Stimulated activated CD4-positive, alpha-beta T cell treated with anti-CD3 and anti-CD28 coated beads, Interleukin-12 subunit alpha, Interleukin-12 subunit beta, amount 100 ng/mL, for 24 hours (primary cell): Measurements from ENCODE around the gene GRIK4.
"Not testable (repeated sequence)": the region's sequence is repeated elsewhere in the genome, so short reads cannot be mapped to it uniquely, and the experiment has no call there.

Experiments
- DNase-seq, 2 experiments: peaks; one replicate each; pipeline ENCODE4 v3.0.0-alpha.2; 2020; ENCODE audit warnings: low read depth in 2 of 2

Gene GRIK4

GRCh38 chr11:120608760-120609211 is 97.2 kb downstream of the GRIK4 start:
- DNase-seq = no peak

- DNase-seq = no peak
Observed at GRCh38 chr11:120610111-120610510, 98.6 kb downstream of the GRIK4 start.

- DNase-seq = no peak
Observed at GRCh38 chr11:120611581-120611980, 100.0 kb downstream of the GRIK4 start.

DNA sequence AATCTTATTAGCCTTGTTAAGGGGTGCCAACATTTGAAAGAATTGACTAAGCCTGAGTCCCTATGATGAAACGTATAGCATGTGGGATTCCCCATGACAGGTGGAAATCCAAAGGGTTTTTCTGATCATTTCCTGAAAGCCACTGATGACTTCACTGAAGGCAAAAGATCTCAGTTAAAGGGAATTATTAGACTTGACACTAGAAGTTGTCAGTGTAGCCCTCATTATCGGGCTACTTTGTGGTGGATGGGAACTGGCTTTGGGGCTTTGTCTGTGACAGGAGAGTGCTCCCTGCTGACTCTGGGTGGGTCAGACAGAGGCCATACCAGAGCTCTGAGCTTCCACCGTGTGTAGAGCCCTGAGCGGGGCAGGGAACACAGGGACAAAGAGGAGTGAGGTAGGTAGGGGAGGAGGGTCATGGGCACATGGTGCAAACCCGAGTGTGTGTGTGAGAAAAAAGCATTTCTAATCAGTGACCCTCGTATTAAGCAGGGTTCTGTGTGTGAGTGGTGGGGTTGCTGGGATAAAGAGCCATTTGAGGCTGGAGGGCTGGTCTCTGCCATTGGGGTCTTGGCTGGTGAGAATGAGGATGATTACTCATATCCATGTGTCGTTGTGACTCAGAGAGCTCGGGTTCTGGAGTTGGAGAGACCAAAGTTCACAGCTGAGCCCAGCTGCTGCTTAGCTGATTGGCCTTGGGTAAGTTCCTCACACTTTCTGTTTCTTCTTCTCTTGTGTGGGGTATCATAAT is 101.1 kb downstream of the GRIK4 start:
- DNase-seq = no peak

GRCh38 chr11:120613264-120614226 is 102.0 kb downstream of the GRIK4 start:
- DNase-seq = no peak

DNA sequence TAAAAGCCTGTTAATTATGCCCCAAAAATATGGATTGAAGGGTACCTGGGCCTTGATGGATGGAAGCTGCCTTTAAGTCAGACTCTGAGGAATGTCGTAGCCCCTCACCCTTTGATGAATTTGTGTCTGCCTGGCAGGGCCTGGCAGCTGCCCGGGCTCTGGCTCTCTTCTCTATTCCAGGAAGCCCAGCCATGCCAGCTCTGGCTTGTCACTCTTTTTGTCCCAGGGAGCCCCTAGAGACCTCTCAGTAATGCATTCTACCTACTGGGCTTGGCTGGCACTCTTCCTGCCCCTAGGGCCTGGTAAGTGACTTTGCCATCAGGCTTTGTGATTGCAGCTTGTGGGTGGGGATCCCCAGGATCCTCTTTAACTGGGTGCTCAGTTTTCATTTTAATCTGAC is 103.8 kb downstream of the GRIK4 start:
- DNase-seq = no peak

GRCh38 chr11:120618399-120618798 is 106.9 kb downstream of the GRIK4 start:
- DNase-seq = no peak

DNA sequence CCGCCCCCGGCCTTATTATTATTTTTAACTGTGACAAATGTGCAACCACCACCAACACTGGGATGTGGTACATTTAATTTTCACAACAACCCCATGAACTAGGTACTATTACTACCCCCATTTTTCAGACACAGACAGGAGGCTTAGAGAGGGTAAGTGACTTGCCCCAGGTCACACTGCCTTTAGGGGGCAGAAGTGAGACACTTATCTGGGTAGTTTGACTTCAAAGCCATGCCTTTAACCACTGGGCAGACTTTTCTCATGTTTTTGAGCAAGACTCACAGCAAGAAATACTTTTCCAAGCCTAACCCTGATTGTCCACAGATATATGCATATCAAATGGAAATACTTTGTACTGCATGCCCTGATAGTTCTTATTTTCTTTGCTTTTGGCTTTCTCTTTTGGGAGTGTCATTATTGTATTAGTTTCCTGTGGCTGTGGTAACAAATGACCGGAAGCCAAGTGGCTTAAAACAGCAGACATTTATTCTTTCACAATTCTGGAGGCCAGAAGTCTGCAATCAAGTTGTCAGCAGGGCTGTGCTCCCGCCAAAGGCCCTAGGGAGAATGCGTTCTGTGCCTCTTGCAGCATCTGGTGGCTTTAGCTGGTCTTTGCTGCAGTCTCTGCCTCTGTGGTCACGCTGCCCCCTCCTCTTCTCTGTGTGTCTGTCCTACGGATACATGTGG is 110.8 kb downstream of the GRIK4 start:
- DNase-seq = no peak

GRCh38 chr11:120624992-120625391 is 113.4 kb downstream of the GRIK4 start:
- not testable (repeated sequence) for DNase-seq

- DNase-seq = no peak
Observed at GRCh38 chr11:120625565-120625964, 114.0 kb downstream of the GRIK4 start.

DNA sequence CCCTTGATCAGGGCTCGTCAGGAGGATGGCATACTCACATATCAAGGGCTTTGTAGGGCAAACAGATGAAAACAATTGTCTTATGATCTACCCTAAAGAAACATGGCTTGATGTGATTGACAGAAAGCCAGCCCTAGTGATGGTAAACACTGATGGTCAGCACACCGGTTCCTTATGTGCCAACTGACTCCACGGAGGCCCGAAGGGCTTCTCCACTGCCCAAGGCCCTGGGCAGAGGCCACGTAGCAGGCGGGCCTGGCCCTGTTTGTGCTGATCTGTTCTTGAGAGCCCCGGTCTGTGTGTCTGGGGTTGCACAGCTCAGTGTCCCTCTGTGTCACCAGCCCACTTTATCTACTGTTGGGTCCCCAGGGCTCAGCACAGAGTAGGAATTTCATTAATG is 115.2 kb downstream of the GRIK4 start:
- DNase-seq = no peak

- DNase-seq = no peak
Observed at GRCh38 chr11:120627327-120628163, 116.0 kb downstream of the GRIK4 start.

DNA sequence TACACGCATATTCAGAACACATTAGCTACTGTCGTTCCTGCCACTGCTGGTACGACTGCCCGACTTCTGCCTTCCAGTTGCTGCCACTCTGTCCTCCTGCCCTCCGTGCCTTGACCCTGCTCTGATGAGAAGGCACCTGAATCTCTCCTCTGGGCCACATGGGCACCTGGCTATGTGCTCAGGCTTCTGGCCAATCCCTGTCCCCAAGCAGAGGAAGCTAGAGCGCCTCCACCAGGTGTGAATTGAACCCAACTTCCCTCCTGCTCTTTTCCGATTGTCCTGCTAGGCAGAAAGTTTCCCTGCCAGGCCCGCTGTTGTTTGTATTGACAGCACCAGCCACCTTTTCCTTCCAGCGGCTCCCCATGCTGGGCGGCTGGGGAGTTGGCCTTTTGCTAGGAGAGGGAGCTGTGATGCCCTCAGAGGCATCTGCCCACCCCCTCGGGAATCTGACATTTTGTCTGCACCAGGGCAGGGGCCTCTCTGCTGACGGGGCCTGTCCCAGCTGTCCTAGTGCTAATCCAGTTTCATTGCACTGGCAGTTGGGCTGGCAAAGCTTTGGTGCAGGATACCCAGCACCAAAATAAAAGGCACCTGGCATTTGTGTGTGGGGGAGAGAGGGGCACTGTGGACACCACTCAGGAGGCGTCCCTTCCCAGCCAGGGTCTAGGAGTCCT is 118.0 kb downstream of the GRIK4 start:
- no peak for DNase-seq

DNA sequence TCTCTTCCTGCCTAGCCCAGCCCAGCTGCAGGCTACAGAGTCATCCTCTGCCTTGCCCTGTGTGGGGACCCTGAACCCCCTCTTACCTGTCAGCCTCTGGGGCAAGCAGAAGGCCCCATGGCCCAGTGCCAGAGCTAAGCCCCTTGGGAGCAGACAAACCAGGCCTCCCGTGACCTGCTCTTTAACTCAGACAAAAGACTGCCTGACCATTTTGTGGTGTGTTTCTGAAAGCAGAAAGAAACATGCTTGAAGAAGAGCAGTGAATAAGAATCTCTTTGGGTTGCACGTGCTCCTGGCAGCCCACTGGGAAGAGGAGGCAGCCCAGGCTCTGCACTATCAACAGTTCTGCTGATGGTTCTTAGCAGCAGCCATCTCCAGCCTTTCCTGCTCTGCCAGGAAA is 118.6 kb downstream of the GRIK4 start:
- no peak for DNase-seq

DNA sequence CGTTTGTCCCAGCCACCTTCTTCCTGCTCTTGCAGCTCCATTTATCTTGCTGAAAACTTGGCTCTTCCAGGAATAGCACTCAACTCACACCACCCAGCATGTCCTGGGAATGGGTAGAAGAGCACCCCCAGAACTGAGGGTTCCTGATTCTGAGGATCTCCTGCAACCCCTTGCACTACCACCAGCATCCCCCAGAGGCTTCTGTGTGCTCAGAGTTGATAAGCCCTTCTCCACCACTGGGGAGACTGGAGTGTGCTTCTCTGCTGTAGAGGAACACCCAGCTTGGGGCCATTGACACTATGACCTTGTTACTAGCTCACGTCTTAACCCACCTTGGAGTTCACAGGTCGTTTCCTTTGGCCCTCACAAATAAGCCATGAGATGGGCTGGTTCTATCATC is 121.0 kb downstream of the GRIK4 start:
- no peak for DNase-seq

DNA sequence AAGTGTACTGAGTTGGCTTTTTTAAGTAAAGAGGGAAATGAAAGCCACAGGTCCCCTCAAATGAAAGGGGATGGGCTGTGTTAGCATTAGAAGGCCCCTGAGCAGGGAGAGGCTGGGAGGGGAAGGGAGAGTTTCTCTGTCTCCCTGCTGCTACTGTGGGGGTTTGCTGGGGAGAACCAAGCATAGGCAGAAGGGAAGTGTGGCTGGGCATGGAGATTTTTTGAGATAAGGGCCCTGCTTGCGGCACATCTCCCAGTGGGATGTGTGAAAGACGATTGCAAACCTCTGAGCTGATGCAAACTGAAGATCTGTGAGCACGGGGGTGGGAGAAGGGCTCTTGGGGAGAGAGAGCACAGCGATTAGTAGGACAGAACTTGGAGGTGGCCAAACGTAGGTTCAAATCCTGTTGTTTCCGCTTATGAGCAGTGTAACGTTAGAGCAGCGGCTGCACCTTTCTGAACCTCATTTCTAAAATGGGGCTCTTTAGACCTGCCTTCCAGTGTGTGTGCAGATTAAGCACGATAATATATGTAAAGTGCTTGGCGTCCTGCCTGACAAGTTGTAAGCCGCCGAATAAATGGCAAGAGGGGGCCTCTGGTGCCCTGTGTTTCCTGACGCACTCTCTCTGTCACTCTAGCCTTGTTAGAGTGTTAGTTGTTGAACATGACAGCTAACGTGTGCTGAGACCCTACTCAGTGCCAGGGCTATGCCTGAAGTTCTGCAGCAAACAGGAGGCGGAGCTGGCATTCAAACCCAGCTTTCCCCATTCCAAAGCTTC is 122.3 kb downstream of the GRIK4 start:
- no peak for DNase-seq

DNA sequence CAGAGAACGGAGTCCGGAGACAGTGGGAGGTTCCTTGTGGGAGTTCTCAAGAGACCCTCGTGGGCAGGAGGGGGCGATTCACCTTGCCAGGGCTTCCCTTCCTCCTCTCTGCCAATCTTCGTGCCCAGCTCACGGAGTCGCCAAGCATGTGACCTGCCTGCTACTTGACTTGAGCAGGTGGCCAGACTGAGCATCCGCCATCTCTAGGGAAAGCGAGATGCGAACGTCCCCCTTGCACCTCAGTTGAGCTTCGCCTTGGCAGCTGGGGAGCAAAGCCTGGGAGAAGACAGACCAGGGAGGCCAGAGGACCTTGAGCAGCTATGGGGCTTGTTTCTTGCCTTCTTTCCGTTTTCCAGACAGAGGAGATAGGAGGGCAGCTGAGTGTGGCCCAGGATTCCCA is 123.2 kb downstream of the GRIK4 start:
- no peak for DNase-seq

- DNase-seq = no peak
Observed at GRCh38 chr11:120635136-120635810, 123.7 kb downstream of the GRIK4 start.

GRCh38 chr11:120637131-120637530 is 125.6 kb downstream of the GRIK4 start:
- no peak for DNase-seq
